Measurements from ENCODE around the gene LGALS7. TPM values are rescaled to one million over a fixed set of nuclear protein-coding genes. Genes with fewer than 3 reads are reported as not detected.

The LGALS7 gene
- total RNA-seq, 1 donor from 2014 or later = not detected

DNA sequence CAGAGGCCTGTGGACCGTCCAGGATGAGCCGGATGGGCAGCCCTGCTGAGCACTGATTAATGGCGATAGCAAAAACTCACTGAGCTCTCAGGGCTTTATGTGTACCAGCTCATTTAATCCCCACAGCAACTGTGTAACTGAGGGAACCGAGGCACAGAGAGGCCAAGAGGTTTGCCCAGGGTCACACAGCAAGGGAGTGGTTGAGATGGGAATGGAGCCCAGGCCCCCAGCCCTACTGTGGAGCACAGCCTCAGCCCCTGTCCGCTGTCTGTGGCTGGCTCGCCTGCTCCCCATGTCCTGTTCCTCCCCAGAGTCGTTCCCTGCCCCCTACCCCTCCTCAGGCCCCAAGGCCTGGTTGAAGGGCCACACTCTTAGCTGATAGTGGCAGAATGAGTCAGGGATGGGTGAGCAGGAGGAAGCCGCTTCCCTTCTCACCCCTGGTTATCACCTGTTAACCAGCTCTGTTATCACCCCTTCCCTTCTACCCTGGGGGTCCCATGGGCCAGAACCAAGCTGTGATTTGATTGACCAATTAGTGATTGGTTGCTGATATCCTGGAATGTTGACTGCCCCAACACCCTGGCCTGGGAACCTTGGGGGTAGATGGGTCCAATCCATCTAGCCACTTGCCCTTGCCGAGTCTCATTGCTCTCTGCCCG lies 50.2 kb downstream of the LGALS7 start:
- Mint-ChIP-seq H3K27me3 (no peaks in the 10 kb centered on the region), H3K36me3 (ENCODE audit: low read depth) (peaks cover 76% of the 10 kb centered on the region), H3K27ac (no peak overlapping the region), H3K4me3 (no peak overlapping the region), H3K4me1 (no peaks in the 10 kb centered on the region), H3K9me3 (no peaks in the 10 kb centered on the region)
- TF ChIP-seq, protein P1, sequence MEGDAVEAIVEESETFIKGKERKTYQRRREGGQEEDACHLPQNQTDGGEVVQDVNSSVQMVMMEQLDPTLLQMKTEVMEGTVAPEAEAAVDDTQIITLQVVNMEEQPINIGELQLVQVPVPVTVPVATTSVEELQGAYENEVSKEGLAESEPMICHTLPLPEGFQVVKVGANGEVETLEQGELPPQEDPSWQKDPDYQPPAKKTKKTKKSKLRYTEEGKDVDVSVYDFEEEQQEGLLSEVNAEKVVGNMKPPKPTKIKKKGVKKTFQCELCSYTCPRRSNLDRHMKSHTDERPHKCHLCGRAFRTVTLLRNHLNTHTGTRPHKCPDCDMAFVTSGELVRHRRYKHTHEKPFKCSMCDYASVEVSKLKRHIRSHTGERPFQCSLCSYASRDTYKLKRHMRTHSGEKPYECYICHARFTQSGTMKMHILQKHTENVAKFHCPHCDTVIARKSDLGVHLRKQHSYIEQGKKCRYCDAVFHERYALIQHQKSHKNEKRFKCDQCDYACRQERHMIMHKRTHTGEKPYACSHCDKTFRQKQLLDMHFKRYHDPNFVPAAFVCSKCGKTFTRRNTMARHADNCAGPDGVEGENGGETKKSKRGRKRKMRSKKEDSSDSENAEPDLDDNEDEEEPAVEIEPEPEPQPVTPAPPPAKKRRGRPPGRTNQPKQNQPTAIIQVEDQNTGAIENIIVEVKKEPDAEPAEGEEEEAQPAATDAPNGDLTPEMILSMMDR (IDR thresholded peaks at IDR 0.05) = no peak
- no peak for ATAC-seq (ENCODE audit: low read depth)
- intact Hi-C loops (cut with micrococcal nuclease) = no loop called here
- CTCF ChIA-PET = no interaction called here
- POLR2A ChIA-PET = interaction anchor here (0.6 to 1.0 kb wide), 2 partner anchors 17 to 106 kb away, joined by 3 read pairs; no protein-coding TSS in a partner anchor
- DNase-seq = no peak

DNA sequence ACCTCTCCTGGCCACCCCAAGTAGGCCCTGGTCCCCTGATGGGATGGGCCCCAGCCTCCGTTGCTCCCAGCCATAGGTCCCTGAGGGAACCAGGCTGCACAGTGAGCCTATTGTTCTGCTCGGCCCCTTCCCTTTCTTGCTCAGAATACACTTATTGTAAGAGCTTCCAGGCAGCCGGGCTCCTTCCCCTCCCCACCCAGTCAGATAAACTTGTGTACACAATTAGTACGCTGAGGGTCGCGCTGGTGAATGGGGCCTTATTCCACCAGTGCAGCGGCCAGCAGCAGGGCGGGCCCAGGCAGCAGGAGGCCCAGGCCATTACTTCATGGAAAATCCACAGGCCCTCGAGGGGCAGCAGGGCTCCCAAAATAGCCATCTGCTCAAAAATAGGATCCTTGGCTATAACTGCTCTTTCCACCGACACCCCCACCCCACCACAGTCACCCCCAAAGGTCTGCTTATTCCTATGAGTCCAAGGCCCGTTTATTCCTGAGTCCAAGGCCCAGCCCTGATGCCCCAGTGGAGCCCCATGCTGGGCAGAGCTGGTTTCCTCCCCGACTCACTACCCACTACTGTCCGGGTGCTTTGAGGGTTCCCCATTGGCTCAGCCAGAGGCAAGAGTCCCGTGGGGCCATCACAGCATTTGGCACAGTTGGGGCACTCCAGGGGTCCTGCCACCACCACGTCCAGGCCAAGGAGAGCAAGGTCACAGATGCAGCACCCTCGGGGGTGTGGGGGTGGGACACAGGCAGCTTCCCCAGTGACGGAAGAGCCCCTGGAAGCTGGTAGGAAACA lies 51.1 kb downstream of the LGALS7 start:
- no peaks in the 10 kb centered on the region for H3K4me1 Mint-ChIP-seq
- no peak overlapping the region for H3K27ac Mint-ChIP-seq
- ATAC-seq (ENCODE audit: low read depth) = no peak
- intact Hi-C loops (cut with micrococcal nuclease) = no loop called here
- no peaks in the 10 kb centered on the region for H3K9me3 Mint-ChIP-seq
- ChIA-PET CTCF (interaction anchor here (0.6 kb wide), 1 partner anchor 238 kb away, joined by 3 read pairs; no protein-coding TSS in a partner anchor), POLR2A (no interaction called here)
- H3K4me3 Mint-ChIP-seq = no peak overlapping the region
- TF ChIP-seq, protein P1 (IDR thresholded peaks at IDR 0.05) = no peak
- DNase-seq = no peak
- H3K27me3 Mint-ChIP-seq = no peaks in the 10 kb centered on the region
- H3K36me3 Mint-ChIP-seq (ENCODE audit: low read depth) = peaks cover 78% of the 10 kb centered on the region

DNA sequence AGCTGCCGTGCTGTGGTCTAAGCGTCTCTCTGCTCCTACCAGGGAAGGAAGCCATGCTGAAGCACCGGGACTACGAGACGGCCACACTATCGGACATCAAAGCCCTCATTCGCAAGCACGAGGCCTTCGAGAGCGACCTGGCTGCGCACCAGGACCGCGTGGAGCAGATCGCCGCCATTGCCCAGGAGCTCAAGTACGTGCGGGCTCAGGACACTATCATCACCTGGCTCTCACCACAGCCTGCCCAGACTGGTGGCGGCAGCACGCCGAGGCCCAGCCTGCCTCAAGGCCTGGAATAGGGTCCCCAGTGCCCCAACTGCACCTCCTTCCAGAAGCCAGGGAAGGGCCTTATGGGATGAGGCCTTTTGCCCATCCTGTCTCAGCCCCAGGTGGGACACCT lies 51.8 kb downstream of the LGALS7 start:
- peaks cover 78% of the 10 kb centered on the region for H3K36me3 Mint-ChIP-seq (ENCODE audit: low read depth)
- POLR2A ChIA-PET = no interaction called here

More for the DNA sequence above, 51.8 kb downstream of the LGALS7 start:
- ATAC-seq (ENCODE audit: low read depth) = no peak
- intact Hi-C loops (cut with micrococcal nuclease) = no loop called here
- H3K27me3 Mint-ChIP-seq = no peaks in the 10 kb centered on the region
- H3K27ac Mint-ChIP-seq = no peak overlapping the region
- H3K9me3 Mint-ChIP-seq = no peaks in the 10 kb centered on the region
- H3K4me1 Mint-ChIP-seq = no peaks in the 10 kb centered on the region
- TF ChIP-seq, protein P1 (IDR thresholded peaks at IDR 0.05) = no peak
- no peak for DNase-seq
- CTCF ChIA-PET = interaction anchor here (0.6 kb wide), 1 partner anchor 239 kb away, joined by 3 read pairs; no protein-coding TSS in a partner anchor
- H3K4me3 Mint-ChIP-seq = no peak overlapping the region

Other genes starting within 250 kb of the LGALS7 start
- gene MAP4K1, start 155.6 kb downstream of the LGALS7 start, total RNA-seq = 379 and 388 TPM in 2 replicates
- gene EIF3K, start 154.3 kb downstream of the LGALS7 start, total RNA-seq = 344 and 385 TPM in 2 replicates
- gene ACTN4, start 125.9 kb downstream of the LGALS7 start, total RNA-seq = 197 and 198 TPM in 2 replicates
- 12.4 and 14.9 TPM in 2 replicates for gene CAPN12, start 29.0 kb downstream of the LGALS7 start, total RNA-seq
- gene LGALS7B, start 15.7 kb upstream of the LGALS7 start, total RNA-seq = not detected in 2 replicates
- gene LGALS4, start 39.4 kb upstream of the LGALS7 start, total RNA-seq = 2.7 and 4.5 TPM in 2 replicates
- gene ECH1, start 58.3 kb upstream of the LGALS7 start, total RNA-seq = 152 and 164 TPM in 2 replicates
- gene HNRNPL, start 76.5 kb upstream of the LGALS7 start, total RNA-seq = 528 and 546 TPM in 2 replicates
- gene RINL, start 104.8 kb upstream of the LGALS7 start, total RNA-seq = 53.5 and 65.0 TPM in 2 replicates
- gene SIRT2, start 126.1 kb upstream of the LGALS7 start, total RNA-seq = 28.4 and 32.7 TPM in 2 replicates
- gene NFKBIB, start 126.5 kb upstream of the LGALS7 start, total RNA-seq = 45.5 and 49.5 TPM in 2 replicates
- 1.2 and 1.7 TPM in 2 replicates for gene CCER2, start 138.7 kb upstream of the LGALS7 start, total RNA-seq
- gene SARS2, start 157.2 kb upstream of the LGALS7 start, total RNA-seq = 46.4 and 50.9 TPM in 2 replicates
- 51.6 and 57.0 TPM in 2 replicates for gene MRPS12, start 157.4 kb upstream of the LGALS7 start, total RNA-seq
- gene FBXO17, start 202.2 kb upstream of the LGALS7 start, total RNA-seq = not detected in 2 replicates

Data from activated B cell treated with CpG ODN at 0.5 μM for 24 hours (primary cell).